Measurements from ENCODE around the gene PLAAT4.
A peak's percentile ranks its signal among the peaks of the same experiment; 100 is the strongest.

The PLAAT4 gene

DNA sequence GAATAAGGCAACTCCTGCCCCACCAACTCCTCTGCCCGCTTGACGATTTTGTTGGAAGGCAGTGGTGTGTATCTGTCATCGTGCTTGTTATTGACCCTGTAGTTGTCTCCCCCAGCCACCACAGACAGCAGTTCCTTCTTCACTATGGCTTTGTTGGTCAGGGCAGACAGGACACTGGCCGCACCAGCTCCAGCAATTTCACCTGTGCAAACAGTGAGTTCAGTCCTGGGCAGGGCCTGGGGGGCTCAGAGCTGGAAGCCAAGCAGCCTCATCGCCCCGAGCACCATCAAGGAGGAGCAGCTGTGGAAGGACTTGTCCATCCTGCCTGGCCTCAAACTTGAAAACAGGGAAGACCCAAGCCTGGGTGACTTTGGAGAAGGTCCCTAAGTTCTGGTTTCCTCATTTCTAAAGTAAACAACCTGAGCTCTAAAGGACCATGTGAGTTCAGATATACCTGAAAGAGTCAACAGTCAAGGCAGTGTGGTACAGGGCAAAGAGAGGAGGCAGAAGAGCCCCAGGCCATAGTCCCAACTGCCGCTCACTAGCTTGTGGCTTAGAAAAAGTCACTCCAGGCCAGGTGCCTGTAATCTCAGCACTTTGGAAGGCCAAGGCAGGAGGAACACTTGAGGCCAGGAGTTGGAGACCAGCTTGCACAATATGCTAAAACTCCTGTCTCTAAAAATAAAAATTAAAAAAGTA, 22.0 kb downstream of the PLAAT4 start:
- no peak overlapping the region for H3K4me3 ChIP-seq (ENCODE audit: low read depth, low read length)
- H3K27me3 ChIP-seq = no peaks in the 10 kb centered on the region
- H3K4me1 ChIP-seq = no peaks in the 10 kb centered on the region
- no peaks in the 10 kb centered on the region for H3K9me3 ChIP-seq
- TF ChIP-seq, protein P1, sequence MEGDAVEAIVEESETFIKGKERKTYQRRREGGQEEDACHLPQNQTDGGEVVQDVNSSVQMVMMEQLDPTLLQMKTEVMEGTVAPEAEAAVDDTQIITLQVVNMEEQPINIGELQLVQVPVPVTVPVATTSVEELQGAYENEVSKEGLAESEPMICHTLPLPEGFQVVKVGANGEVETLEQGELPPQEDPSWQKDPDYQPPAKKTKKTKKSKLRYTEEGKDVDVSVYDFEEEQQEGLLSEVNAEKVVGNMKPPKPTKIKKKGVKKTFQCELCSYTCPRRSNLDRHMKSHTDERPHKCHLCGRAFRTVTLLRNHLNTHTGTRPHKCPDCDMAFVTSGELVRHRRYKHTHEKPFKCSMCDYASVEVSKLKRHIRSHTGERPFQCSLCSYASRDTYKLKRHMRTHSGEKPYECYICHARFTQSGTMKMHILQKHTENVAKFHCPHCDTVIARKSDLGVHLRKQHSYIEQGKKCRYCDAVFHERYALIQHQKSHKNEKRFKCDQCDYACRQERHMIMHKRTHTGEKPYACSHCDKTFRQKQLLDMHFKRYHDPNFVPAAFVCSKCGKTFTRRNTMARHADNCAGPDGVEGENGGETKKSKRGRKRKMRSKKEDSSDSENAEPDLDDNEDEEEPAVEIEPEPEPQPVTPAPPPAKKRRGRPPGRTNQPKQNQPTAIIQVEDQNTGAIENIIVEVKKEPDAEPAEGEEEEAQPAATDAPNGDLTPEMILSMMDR (IDR thresholded peaks at IDR 0.05; ENCODE audit: low read depth, low read length) = no peak
- no peaks in the 10 kb centered on the region for H3K36me3 ChIP-seq
- DNase-seq = no peak

DNA sequence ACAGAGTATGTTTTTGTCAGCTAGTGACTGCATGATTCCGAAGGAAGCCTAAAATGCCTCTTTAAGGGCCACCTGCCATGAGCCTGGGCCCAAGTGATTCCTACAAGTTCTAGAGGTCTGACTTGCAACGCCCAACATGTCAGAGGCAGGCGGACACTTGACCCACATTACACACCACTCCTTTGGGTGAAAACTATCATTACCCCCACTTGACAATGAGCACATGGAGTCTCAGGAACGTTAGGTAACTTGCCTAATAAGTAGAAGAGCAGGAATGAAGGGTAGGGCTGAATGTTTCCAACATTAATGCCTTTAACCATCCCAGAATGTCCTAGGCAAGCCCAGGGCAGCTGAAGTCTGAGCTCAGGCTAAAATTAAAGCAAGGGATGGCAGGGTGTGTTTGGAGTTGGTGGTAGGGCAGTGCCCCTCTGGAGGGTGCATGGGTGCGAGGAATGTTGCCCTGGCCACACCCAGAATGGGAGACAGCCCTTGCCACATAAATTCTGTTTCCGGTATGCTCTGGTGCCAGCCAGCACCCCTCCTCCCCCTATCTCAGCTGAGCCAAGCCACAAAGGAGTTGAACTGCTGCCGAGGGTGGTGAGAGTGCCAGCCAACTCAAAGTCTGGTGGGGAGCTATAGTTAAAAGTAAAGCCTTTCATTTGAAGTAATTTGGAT, 24.0 kb downstream of the PLAAT4 start:
- no peaks in the 10 kb centered on the region for H3K4me1 ChIP-seq
- no peak overlapping the region for H3K4me3 ChIP-seq (ENCODE audit: low read depth, low read length)
- no peak for DNase-seq
- no peaks in the 10 kb centered on the region for H3K9me3 ChIP-seq
- TF ChIP-seq, protein P1 (IDR thresholded peaks at IDR 0.05; ENCODE audit: low read depth, low read length) = no peak
- no peaks in the 10 kb centered on the region for H3K36me3 ChIP-seq
- no peaks in the 10 kb centered on the region for H3K27me3 ChIP-seq

DNA sequence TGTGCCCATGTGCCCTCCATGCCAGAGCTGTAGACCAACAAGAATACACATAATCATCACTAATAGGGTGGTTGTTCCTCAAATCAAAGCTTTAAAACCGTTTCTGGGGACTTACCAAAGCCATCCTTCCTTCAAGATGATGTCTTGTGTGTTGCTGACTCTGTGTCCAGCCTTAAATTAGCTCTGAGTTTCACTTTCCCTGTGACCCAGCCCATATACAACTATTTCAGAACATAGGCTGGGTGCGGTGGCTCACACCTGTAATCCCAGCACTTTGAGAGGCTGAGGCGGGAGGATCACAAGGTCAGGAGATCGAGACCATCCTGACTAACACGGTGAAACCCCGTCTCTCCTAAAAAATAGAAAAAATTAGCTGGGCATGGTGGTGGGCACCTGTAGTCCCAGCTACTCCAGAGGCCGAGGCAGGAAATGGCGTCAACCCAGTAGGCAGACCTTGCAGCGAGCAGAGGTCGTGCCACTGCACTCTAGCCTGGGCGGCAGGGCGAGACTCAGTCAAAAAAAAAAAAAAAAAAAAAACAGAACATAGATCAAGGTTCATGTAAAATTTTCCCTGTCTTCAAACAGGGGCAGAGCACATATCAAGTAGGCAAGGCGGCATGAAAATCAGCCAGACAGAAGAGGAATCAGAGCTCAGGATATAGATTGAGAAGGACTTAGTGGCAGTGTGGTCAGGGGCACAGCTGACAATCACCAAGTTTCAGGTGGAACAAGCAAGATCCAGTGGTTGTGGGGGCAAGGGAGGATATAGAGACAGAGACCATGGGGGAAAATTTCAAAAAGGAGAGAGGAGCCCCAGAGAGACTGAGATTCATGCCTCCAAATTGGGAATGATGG, 26.8 kb downstream of the PLAAT4 start, which contains the start of gene PLAAT2:
Gene PLAAT2, minus strand, starts transcription at position 179 of the 855 bp plus-strand sequence. Its CDS starts 55 bp downstream, at position 124.
- DNase-seq = no peak
- TF ChIP-seq, protein P1 (IDR thresholded peaks at IDR 0.05; ENCODE audit: low read depth, low read length) = no peak
- no peaks in the 10 kb centered on the region for H3K9me3 ChIP-seq
- H3K36me3 ChIP-seq = no peaks in the 10 kb centered on the region
- H3K27me3 ChIP-seq = no peaks in the 10 kb centered on the region
- H3K4me3 ChIP-seq (ENCODE audit: low read depth, low read length) = no peak within 1 kb of the TSS
- H3K4me1 ChIP-seq = no peaks in the 10 kb centered on the region

DNA sequence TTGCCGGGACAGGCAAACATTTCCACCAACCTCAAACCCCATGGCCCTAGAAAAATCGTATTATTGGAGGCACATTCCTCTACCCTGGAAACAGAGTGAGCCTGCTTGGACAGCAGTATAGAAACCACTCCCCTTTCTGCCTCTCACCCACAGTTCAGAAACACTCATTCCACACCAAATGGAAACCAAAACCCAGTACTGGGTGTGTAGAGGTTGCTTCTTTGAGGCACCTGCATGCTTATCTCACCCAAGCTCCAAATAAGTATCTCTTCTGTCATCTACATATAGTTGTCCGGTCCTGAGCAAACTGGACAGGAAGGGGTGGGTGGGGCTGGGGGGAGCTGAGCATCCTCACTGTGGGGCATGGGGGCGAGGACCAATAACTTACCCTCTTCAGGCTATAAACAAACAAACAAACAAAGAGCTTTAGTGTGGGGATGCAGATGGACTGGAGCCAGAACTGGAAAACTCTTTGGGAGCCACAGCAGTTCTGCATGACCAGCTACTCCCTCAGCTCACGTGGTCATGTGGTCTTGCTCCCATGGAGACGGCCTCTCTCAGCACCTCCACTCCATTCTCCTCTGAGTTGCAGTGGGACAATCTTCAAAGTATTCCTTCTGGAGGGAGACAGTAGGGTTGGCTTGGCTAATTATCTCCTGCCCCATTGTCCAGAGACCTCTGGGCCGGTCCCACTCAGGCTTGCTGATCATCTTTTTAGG, 27.6 kb downstream of the PLAAT4 start:
- no peaks in the 10 kb centered on the region for H3K36me3 ChIP-seq
- no peaks in the 10 kb centered on the region for H3K27me3 ChIP-seq
- H3K4me3 ChIP-seq (ENCODE audit: low read depth, low read length) = no peak overlapping the region
- no peaks in the 10 kb centered on the region for H3K9me3 ChIP-seq
- no peaks in the 10 kb centered on the region for H3K4me1 ChIP-seq
- peak; percentile 14 for DNase-seq
- TF ChIP-seq, protein P1 (IDR thresholded peaks at IDR 0.05; ENCODE audit: low read depth, low read length) = no peak

DNA sequence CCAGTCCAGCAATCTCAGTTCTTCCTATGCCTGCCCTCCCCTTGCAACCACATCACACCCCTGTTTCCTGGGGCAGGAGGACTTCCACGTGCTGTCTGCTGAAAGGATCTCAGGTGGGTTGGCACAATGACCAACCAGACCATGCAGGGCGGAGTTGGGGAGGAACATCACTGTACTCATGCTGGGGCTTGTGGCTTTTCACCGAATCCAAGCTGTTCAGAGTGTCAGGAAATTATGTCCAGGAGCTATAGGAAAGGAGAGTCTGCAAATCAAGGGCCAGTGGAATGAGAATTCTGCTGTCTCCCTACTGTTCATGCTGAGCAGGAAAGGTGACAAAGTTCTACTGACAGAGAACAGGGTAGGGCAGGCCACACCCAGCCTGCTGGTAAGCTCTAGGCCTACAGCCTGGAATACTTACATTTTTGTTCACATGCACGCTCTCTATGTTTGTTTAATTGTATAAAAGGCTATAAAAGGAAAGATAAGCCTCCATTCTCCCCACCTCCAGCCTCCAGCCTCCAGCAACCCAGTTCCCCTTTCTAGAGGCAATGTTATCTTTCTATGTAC, 28.3 kb downstream of the PLAAT4 start:
- DNase-seq = no peak
- no peaks in the 10 kb centered on the region for H3K9me3 ChIP-seq
- H3K4me3 ChIP-seq (ENCODE audit: low read depth, low read length) = no peak overlapping the region
- no peaks in the 10 kb centered on the region for H3K4me1 ChIP-seq
- no peaks in the 10 kb centered on the region for H3K27me3 ChIP-seq
- no peaks in the 10 kb centered on the region for H3K36me3 ChIP-seq
- TF ChIP-seq, protein P1 (IDR thresholded peaks at IDR 0.05; ENCODE audit: low read depth, low read length) = no peak

Data from BE2C (cell line).